Stimulated activated CD8-positive, alpha-beta memory T cell treated with anti-CD3 and anti-CD28 coated beads, Interleukin-15, amount 100 ng/mL, for 1 hour (primary cell): ENCODE data around the gene FSTL5.
"Not testable (repeated sequence)": the region's sequence is repeated elsewhere in the genome, so short reads cannot be mapped to it uniquely, and the experiment has no call there.

Source experiments
- DNase-seq: peaks from one replicate; pipeline ENCODE4 v3.0.0-alpha.2; 2020; ENCODE audit warnings: low read depth

FSTL5 gene

GRCh38 chr4:162163892-162164759 lies at the start of gene FSTL5:
FSTL5 (minus strand) TSS chr4:162164000; CDS start chr4:162111396, 52,604 bp downstream.
- DNase-seq: no peak

- DNase-seq: no peak
These were observed 45.9 kb upstream of the FSTL5 start for GRCh38 chr4:162209706-162210105.

GRCh38 chr4:162203478-162203877 lies 39.7 kb upstream of the FSTL5 start:
- DNase-seq: not testable (repeated sequence)

- no peak for DNase-seq
These were observed 37.9 kb upstream of the FSTL5 start for GRCh38 chr4:162201673-162202072.

GRCh38 chr4:162170509-162170908 lies 6.7 kb upstream of the FSTL5 start:
- DNase-seq: no peak

GRCh38 chr4:162164906-162165510 lies 1.2 kb upstream of the FSTL5 start:
- no peak for DNase-seq

- DNase-seq: no peak
These were observed 1.1 kb downstream of the FSTL5 start for GRCh38 chr4:162162672-162163071.

GRCh38 chr4:162157241-162157640 lies 6.6 kb downstream of the FSTL5 start:
- no peak for DNase-seq

GRCh38 chr4:162154862-162155540 lies 8.8 kb downstream of the FSTL5 start:
- no peak for DNase-seq

- no peak for DNase-seq
These were observed 11.9 kb downstream of the FSTL5 start for GRCh38 chr4:162151850-162152249.

- DNase-seq: no peak
These were observed 12.4 kb downstream of the FSTL5 start for GRCh38 chr4:162151386-162151785.

GRCh38 chr4:162149644-162150043 lies 14.2 kb downstream of the FSTL5 start:
- DNase-seq: no peak

- no peak for DNase-seq
These were observed 23.6 kb downstream of the FSTL5 start for GRCh38 chr4:162140051-162140683.

- DNase-seq: no peak
These were observed 24.4 kb downstream of the FSTL5 start for GRCh38 chr4:162139412-162139811.

GRCh38 chr4:162131256-162131655 lies 32.5 kb downstream of the FSTL5 start:
- DNase-seq: no peak

- DNase-seq: no peak
These were observed 37.1 kb downstream of the FSTL5 start for GRCh38 chr4:162126729-162127128.

GRCh38 chr4:162117051-162117450 lies 46.7 kb downstream of the FSTL5 start:
- DNase-seq: no peak

- no peak for DNase-seq
These were observed 47.6 kb downstream of the FSTL5 start for GRCh38 chr4:162116095-162116779.

- no peak for DNase-seq
These were observed 48.5 kb downstream of the FSTL5 start for GRCh38 chr4:162115333-162115732.

- DNase-seq: no peak
These were observed 52.7 kb downstream of the FSTL5 start for GRCh38 chr4:162111078-162111477.

- no peak for DNase-seq
These were observed 59.2 kb downstream of the FSTL5 start for GRCh38 chr4:162104459-162105124.
